Caki2 (cell line): ENCODE measurements around the gene EIF2A. TPM values are rescaled to one million over a fixed set of nuclear protein-coding genes. Genes with fewer than 3 reads are reported as not detected.
"Not testable (repeated sequence)": the region's sequence is repeated elsewhere in the genome, so short reads cannot be mapped to it uniquely, and the experiment has no call there.

Source experiments
- DNase-seq: peaks from one replicate; pipeline ENCODE4 v3.0.0-alpha.2; 2015; ENCODE audit warnings: low read depth
- in situ Hi-C: cut with HindIII; loops from 2 replicates; pipeline ENCODE4 v1.10.0; 2016; ENCODE audit warnings: low sequenced_read_pairs, low pct_unique_long_range_greater_than_20kb, mixed read lengths
- total RNA-seq: library from RNA; depleted of rRNA; stranded (reverse); fragments of >200 nt; shearing (Covaris generic); gene quantifications from 2 replicates; pipeline ENCODE4 v1.2.3, GENCODE V29; 2014; ENCODE audit warnings: low replicate concordance; rRNA removed

EIF2A gene
- total RNA-seq = 68.9 and 73.5 TPM in 2 replicates

DNA sequence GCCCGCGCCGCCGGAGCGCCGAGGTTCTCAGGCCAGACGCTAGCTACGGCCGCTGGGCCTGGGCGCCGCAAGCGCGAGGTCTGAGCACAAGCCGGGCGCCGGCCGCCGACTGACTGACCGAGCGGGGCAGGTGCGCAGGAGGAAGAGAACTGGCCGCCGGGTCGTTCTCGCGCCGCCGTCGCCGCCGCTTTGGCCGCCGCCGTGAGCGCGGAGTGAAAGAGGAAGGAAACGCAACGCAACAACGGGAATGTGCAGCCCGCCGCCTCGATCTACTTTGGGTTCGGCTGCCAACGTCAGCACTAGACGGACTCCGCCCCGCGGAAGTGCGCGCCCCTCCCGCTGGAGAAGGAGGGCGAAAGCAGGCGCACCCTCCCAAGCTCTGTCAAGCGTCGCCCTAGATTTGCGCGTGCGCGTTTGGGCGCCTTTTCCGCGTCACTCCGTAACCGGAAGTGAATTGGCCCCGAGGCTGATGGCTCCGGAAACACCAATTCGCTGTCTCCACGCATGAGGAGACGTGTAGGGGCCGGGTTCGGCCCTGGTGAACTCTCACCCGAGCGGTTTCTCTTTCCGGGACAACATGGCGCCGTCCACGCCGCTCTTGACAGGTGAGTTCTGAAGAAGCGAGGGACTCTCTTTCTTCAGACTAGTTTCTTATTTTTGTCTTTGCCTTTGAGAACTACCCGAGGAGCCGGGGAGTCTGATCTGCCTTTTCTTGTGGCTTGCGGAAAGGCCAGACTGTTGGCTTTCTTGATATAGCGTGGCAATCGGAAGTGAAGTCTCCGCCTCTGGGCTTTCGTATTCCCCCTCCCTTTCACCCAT, at the start of gene EIF2A, which contains the start of gene SERP1:
EIF2A (plus strand) TSS at position 562 of the 819 bp plus-strand sequence; CDS start at position 578, 16 bp downstream.
SERP1 (minus strand) TSS at position 271 of the 819 bp plus-strand sequence. CDS start 361 bp downstream, outside the sequence.
- peak; percentile 99 for DNase-seq
- in situ Hi-C loops = no loop called here

DNA sequence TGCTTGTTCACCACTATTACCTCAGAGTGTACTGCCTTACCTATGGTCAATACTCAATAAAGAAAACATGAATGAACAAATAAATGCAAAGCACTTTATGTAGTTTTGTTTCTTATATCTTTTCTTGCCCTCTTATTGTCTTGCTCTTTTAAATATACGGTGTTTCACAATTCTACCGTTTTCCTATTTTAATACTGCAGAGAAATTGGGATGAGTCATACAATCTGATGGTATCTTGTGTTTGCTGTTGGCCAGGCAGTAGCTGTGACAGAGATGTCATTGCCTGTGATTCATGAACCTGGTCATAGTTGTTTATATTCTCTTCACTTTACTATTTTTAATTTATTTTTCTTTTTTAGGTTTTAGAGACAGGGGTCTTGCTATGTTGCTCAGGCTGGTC, 48.6 kb upstream of the EIF2A start:
- in situ Hi-C loops = no loop called here
- peak; percentile 53 for DNase-seq

DNA sequence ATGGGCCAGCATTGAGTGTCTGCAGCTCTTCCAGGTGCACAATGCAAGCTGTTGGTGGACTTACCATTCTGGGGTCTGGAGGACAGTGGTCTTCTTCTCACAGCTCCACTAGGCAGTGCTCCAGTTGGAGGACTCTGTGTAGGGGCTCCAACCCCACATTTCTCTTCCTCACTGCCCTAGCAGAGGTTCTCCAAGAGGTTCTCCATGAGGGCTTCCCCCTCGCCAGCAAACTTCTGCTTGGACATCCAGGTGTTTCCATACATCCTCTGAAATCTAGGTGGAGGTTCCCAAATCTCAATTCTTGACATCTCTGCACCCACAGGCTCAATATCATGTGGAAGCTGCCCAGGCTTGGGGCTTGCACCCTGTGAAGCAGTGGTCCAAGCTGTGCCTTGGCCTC, 45.6 kb upstream of the EIF2A start:
- DNase-seq, in situ Hi-C loops: not testable (repeated sequence)

DNA sequence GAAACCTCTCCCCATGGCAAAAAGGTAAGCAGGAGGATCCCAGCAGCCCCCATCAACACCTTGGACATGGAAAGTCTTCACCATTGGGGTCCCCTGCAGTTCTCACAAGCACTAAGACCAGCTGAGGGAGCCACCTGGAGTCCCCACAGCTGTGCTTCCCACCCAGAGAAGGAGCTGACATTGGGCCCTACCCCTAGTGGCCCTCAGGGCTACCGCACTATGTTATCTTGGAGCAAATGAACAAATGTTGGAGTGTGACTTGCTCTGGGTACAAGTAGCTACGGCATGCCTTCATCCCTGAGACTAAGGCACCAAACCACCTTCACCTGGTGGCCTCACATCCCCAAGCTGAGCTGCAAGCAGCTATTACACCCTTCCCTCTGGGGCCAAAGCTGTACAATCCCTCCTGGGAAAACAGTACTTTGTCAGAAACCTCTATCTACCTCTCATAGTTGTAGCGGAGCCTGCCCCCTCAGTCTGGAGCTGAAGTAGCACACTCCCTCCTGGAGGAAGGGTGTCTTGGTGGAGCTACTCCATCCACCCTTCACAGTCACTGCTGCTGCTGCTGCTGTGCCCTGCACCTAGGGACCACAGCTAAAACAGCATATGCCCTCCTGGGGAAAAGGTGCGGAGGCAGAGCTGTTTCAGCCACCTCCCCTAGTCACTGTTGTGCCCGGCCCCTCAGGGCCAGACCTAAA, 43.0 kb upstream of the EIF2A start:
- in situ Hi-C loops = no loop called here

DNA sequence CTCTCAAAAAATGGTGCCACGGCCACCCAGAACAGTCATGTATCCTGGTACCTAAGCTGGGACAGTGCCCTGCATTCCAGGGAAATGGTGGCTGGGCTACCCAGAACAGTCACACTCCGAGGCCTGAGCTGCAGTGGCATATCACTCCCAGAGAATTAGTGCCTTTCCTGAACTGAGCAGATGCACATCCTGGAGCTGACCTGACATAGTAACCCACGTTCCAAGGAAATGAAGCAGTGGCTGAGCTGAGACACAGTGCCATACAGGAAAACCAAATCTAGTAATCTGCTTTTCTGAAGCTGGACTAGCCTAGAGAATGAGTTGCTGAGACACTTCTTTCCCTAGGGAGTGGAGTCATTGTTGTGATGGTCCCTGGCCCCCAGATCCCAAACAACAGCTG, 42.1 kb upstream of the EIF2A start:
- in situ Hi-C loops = no loop called here
- no peak for DNase-seq

More for the DNA sequence above, 43.0 kb upstream of the EIF2A start:
- no peak for DNase-seq

DNA sequence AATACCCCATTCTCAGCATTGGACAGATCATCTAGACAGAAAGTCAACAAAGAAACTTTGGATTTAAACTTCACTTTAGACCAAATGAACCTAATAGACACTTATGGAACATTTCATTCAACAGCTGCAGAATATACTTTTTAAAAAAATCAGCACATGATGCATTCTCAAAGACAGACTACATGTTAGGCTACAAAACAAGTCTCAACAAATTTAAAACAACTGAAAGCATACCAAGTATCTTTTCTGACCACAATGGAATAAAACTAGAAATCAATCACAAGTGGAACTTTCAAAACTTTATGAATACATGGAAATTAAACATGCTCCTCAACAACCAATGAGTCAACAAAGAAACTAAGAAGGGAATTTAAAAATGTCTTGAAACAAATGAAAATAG, 38.2 kb upstream of the EIF2A start:
- DNase-seq = no peak
- in situ Hi-C loops = no loop called here

DNA sequence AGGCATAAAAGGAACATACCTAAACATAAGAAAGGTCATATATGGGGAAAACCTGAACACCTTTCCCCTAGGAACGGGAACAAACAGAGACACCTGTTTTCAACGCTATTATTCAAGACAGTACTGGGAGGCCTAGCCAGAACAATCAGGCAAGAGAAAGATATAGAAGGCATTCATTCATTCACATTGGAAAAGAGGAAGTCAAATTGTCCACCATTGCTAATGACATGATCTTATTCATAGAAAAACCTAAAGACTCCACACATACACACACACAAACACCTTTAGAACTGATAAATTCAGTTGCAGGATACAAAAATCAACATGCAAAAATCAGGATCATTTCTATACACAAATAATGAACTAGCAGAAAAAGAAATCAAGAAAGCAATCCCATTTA, 36.8 kb upstream of the EIF2A start:
- in situ Hi-C loops = no loop called here
- no peak for DNase-seq

DNA sequence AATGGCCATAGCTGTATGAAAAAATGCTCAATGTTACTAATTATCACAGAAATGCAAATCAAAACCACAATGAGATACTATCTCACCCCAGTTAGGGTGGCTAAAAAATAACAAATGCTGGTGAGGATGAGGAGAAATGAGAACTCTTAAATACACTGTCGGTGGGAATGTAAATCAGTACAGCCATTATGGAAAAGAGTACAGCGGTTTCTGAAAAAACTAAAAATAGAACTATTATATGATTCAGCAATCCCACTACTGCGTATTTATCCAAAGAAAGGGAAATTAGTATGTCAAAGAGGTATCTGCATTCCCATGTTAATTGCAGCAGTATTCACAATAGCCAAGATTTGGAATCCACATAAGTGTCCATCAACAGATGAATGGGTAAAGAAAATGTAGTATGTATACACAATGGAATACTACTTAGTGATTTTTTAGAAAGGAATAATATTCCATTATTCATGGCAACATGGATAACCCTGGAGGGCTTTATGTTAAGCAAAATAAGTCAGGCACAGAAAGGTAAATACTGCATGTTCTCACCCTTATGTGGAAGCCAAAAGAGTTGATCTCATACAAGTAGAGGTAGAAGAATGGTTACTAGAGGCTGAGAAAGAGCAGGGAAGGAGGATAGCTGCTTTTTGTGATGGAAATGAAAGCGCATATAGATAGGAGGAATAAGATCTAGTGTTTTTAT, 35.3 kb upstream of the EIF2A start:
- in situ Hi-C loops = no loop called here
- DNase-seq = no peak

DNA sequence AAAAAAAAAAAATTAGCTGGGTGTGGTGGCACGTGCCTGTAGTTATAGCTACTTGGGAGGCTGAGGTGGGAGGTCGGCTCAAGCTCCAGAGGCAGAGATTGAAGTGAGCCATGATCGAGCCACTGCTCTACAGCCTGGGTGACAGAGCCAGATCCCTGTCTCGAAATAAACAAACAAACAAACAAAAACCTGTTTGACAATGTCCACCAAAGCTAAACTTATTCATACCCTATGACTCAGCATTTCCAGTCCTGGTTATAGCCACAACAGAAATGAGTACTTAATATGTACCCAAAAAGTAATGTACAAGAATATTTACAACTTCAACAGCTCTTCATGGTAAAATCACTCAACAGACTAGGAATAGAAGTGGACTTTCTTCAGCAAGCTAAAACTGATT, 31.4 kb upstream of the EIF2A start:
- in situ Hi-C loops = no loop called here
- no peak for DNase-seq

DNA sequence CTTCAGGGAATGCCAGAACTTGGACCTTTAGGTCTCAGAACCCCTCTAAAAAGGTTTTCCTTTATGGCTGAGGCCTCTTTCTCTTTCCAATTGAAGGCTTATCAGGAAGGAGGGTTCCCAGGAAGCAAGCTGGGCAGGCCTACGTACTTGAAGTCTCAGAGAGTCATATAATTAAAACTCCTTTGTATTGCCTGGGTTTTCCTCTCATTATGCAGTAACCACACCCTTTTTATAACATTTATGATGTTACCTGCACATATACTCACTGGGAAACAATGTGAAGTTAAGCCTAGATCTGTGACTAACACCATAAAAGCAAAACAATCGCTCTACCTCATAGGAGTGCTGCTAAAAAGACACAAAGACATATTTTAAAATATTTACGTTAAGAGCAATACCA, 27.6 kb upstream of the EIF2A start:
- DNase-seq = no peak
- in situ Hi-C loops = no loop called here

DNA sequence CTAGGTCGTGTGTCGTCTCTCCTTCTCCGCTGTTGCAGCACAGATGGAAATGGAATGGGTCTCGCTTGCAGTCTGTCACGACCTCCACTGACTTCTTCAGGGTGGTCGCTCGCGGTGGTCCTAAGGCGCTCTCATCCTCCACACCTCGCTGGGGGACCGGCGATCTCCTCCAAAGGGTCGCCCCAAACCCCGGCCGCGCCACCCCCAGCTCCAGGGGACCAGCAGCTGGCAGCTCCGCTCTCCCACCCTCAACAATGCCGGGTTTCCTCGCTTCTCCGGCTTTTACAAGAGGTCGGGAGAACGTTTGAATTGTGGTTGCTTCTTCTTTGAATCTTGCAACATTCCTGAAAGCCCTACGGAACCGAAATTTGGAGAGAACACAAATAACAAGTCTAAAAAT, 26.2 kb upstream of the EIF2A start:
- in situ Hi-C loops = no loop called here
- DNase-seq = no peak

DNA sequence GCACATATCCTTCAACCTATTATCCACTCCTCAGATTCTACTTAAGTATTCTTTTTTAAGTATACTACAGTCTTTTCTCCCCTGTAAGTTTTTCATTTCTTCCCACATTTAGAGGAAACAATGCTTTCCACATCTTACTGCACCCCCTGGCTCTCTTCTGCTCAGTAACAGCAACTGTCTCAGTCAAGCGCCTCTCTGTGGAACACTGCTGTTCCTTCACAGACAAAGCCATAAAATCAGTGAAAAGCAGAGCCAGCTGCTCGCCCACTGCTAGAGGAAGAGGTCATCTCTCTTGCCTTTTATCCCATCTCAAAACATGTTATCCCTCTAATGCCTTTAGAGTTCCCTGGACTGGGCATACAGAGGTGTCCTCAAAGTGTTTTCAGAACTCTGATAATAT, 25.1 kb upstream of the EIF2A start:
- in situ Hi-C loops = no loop called here
- no peak for DNase-seq

DNA sequence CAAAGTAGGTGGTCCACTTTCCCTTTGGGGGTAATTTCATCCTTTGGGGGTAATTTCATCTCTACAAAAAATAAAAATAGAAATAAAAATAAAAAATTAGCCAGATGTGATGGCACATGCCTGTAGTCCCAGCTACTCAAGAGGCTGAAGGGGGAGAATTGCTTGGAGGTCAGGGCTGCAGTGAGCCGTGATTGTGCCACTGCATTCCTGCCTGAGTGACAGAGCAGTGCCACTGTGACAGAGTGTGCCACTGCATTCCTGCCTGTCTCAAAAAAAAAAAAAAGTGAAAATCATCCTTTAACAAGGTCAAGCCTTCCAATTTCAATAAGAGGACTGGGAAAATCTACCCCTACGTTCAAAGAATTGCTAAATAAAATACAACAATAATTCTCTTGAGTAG, 23.0 kb upstream of the EIF2A start:
- DNase-seq = no peak
- in situ Hi-C loops = no loop called here

DNA sequence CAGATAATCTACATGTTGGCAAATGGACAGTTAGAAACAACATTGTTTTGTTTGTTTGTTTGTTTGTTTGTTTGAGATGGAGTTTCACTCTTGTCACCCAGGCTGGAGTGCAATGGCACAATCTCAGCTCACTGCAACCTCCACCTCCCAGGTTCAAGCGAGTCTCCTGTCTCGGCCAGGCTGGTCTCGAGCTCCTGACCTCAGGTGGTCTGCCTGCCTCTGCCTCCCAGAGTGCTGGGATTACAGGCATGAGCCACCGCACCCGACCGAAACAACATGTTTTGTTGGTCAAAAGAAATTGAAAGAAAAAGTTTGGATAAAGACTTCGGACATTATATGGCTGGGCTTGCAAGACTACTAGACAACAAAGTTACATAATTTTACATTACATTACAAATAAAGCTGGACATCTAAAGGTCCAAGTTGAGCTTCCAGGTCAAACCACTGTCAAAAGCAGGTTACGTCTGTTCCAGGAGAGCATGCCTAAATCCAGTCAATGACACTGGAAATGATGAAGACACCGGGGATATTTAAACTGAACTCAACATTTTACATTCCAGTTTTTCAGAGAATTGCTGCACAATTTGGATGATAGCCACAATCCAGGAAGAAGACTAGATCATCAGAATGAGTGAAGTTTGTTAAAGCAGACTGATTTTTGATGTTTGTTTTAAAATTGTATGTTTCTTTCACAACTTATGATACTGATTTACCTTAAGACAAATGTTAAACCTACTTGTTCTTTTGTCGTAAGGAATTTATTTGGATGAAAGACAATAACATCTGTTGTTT, 18.9 kb upstream of the EIF2A start:
- in situ Hi-C loops = no loop called here
- DNase-seq = no peak

DNA sequence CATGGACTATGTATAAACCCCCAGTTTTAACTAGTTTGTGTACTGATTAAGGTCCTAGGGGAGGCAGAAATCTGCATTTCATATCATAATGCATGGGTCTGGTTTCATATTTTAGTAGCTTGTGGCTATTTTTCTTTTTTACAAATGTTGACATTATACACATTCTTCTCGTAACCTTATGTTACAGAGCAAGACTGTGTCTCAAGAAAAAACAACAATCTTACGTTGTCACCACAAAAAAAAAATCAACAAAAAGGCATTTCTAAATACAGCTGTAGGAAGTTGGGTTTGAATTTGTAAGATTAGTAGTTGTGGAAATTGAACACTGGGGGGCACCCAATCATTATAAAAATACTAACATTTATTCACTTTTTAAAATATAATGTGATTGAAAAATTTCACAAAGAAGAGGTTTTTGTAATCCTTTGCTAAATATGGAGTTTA, 18.2 kb upstream of the EIF2A start:
- in situ Hi-C loops = no loop called here
- no peak for DNase-seq

DNA sequence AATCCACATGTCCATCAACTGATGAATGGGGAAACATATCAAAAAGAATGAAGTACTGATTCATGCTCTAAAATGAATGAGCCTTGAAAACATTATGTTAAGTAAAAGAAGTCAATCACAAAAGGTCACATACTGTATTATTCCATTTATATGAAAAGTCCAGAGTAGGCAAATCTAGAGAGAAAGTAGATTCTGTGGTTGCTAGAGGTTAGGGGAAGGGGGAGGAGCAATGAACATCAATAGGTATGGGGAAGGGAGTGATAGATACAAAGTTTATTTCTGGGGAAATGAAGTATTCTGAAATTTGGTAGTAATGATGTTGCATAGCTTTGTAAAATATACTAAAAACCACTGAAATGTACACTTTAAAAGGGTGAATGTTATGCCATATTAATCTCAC, 14.8 kb upstream of the EIF2A start:
- no peak for DNase-seq
- in situ Hi-C loops = no loop called here

DNA sequence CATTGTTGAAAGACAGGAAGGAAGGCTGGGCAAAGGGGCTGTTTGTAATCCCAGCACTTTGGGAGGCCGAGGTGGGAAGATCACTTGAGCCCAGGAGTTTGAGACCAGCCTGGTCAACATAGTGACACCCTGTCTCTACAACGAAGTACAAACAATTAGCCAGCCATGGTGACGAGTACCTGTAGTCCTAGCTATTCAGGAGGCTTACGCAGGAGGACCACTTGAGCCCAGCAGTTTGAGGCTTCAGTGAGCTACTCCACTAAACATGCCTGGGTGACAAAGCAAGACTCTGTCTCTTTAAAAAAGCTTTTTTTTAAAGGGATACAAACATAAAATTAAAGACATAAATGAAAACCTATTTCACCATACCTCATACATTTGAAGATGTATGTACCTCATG, 11.4 kb upstream of the EIF2A start:
- in situ Hi-C loops = no loop called here

More for the DNA sequence above, 11.4 kb upstream of the EIF2A start:
- no peak for DNase-seq
